RPMI8226 (cell line): Measurements from ENCODE around the gene KCNAB2.

Experiments used
- DNase-seq: peaks from one replicate; pipeline ENCODE4 v3.0.0-alpha.2; 2015

The KCNAB2 gene

GRCh38 chr1:6099787-6100765 lies 54.4 kb downstream of the KCNAB2 start:
- peak; percentile 22 for DNase-seq

DNA sequence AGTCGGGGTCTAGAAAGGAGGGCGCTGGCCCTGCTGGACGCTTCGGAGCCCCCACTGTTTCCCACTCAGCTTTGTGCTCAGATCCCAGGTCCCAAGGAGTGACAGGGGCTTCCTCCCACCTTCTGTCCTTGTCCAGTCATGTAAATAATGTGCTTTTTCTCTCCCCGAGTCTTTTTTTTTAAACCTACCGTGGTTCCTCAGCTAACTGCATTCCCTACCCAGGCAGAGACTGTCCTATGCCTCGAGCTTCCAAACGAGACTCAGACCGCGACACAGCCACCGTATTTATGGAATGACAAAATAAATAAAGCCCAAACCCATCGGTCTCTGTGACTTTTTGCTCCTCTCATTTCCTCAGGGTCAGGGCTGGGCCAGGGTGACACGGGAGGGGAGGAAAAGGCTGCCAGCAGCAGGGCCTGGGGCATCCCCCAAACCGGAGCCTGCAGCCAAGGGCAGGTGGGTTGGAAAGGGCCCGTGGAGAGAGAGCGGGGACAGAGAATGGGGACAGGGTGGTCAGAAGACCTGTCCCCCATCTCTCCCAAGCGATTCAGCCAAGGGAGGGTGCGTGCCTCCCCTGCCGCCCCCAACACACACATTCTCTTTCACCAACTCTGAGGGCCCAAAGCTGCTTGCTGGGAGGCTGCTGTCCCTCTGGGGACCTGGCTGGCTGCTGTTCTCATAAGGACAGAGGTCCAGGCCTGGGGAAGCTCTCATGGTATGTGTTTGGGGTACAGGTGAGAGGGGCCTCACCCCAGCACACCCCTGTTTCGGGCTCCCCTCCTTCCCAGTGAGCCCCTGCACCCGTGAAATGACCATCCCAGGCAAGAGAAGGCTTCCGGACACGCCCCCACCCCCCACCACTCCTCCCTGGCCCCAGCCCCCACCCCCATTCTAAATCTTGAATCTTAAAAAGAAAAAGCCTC lies 55.4 kb downstream of the KCNAB2 start:
- DNase-seq: no peak

DNA sequence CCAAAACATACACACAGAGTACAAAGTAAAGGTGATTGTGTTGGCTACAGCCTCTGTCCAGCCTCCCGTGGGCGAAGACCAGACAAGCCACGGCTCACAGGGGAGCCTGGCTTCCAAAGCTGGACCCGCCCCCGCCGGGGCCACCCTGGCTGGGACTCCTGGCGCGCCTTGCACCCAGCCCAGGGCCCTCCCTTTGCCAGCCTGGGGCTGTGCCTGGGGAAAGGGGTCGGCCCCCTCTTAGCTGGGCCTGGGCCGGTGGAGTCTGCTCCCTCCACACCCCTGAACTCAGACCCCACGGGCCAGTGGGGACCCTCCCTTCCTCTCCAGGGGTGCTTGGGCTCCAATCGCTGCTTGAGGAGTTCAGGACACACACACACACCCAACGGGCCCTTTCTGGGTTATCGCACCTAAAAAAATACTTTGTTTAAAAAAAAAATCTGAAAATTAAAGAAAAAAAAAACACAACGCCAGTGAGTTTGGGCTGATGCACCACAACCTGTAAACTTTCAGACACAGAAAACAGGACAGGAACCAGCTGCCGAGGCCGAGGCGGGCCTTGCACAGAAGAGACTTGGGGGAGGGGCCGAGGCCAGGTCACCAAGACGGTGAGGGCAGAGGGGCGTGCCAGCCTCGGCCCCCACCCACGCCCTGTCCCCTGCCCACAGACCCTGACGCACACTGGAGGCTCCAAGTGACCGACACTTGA lies 56.3 kb downstream of the KCNAB2 start:
- peak; percentile 49 for DNase-seq

GRCh38 chr1:6102532-6102845 lies 56.8 kb downstream of the KCNAB2 start:
- DNase-seq: no peak

- DNase-seq: no peak
Measured at GRCh38 chr1:6103111-6103853, 57.6 kb downstream of the KCNAB2 start.

- DNase-seq: no peak
Measured at GRCh38 chr1:6103854-6104530, 58.3 kb downstream of the KCNAB2 start.

DNA sequence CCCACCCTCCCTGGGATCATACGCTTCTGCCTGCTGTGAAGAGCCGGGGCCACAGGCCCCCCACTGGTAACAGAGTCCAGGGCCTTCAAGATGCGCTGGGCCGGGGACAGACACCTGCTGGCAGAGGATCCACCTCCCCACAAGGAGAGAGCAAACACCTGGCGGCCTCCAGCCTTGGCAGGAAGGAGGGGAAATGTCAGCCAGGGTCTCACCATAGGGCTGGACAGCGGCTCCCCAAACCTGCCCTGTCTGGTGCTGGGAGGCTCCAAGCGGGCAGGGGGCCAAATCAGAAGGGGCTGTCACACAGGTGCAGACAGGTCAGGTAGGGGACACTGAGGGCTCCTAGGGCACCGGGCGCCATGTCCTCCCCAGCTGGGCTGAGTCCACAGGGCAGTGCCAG lies 58.9 kb downstream of the KCNAB2 start:
- DNase-seq: peak; percentile 68

- peak; percentile 78 for DNase-seq
Measured at GRCh38 chr1:6105218-6105679, 59.6 kb downstream of the KCNAB2 start.

DNA sequence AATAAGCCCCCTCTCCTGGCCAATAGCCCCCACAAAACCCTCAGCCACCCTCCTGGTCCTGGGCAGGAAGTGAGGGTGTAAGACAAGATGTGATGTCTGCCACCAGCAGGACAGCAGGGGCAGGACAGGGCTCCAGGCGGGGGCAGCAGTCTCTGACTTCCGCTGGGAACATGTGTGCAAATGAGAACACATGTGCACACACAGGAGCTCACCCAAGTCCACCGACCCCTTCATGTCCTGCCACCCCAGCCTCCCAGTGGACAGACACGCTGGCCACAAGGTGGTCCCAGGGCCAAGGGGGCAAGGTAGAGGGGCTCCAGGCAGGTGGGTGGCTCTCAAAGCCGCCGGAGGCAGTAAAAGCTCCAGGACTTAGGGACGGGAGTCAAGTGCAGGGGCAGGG lies 60.1 kb downstream of the KCNAB2 start:
- peak; percentile 42 for DNase-seq

- DNase-seq: no peak
Measured at GRCh38 chr1:6106321-6106731, 60.6 kb downstream of the KCNAB2 start.

GRCh38 chr1:6106977-6107376 lies 61.3 kb downstream of the KCNAB2 start:
- no peak for DNase-seq

- DNase-seq: no peak
Measured at GRCh38 chr1:6107409-6108356, 62.0 kb downstream of the KCNAB2 start.

DNA sequence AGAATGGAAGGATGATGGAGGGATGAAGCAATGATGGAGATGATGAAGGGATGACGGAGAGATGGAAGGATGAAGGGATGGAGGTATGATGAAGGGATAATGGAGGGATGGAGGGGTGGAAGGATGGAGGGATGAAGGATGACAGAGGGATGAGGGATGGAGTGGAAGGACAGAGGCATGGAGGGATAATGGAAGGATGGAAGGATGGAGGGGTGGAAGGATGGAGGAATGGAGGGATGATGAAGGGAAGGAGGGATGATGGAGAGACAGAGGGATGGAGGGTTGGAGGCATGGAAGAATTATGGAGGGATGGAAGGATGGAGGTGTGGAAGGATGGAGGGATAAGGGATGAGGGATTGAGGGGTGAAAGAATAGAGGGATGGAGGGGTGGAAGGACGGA lies 62.8 kb downstream of the KCNAB2 start:
- no peak for DNase-seq

GRCh38 chr1:6108937-6109614 lies 63.4 kb downstream of the KCNAB2 start:
- DNase-seq: peak; percentile 77

- DNase-seq: no peak
Measured at GRCh38 chr1:6109688-6110087, 64.0 kb downstream of the KCNAB2 start.

DNA sequence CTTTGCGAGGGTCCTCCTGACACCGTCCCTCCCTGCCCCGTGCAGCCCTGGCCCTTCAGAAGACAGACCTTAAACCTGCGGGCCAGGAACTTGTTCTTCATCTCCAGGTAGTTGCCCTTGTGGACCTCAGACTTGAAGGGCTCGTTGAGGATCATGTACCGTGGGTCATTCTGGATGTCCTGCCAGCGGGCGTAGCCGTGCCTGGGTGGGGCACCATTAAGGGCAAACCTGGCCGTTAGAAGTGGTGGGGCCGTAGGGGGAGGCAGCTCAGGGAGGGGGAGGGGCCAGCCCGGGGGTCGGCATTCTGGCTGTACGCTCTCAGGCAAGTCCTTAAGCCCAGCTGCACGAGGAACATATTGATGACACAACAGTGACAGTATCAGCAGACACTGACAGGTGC lies 64.6 kb downstream of the KCNAB2 start:
- DNase-seq: no peak

DNA sequence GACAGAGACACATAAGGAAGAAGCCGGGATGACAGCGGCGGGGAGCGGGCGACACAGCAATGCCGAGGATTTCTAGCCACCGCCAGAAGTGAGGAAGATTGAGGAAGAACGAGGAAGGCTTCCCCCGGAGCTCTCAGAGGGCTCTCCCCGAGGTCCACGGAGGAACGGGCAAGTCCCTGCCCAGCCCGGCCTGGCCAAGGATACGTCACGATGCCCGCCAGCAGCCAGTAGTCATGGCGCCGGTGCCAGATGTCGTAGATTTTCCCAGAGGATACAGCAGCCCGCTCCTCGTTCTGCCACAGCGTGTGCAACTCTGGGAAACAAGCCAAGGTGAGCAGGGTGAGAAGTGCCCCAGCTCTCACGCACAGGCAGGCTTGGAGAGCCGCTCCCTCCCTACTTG lies 65.9 kb downstream of the KCNAB2 start:
- DNase-seq: no peak

GRCh38 chr1:6111991-6112689 lies 66.5 kb downstream of the KCNAB2 start:
- no peak for DNase-seq

- no peak for DNase-seq
Measured at GRCh38 chr1:6112690-6113005, 67.0 kb downstream of the KCNAB2 start.
